Thoracic aorta (tissue), 2 donors: ENCODE measurements around the gene GALNT13. TPM values are rescaled to one million over a fixed set of nuclear protein-coding genes. Genes with fewer than 3 reads are reported as not detected.

ENCODE experiments used
- ATAC-seq: fragments of 150-250 bp; one replicate; pipeline ENCODE4 v1.8.0; 2017; ENCODE audit warnings: low read depth; ENCODE audit not compliant: insufficient number of reproducible peaks, low FRiP score
- DNase-seq: peaks from one replicate; pipeline ENCODE4 v3.0.0-alpha.2; 2020; ENCODE audit warnings: low spot score
- H3K27ac ChIP-seq, 2 donors: fragments of 200-600 bp; sonication (generic); 1 replicate in 1 of 2; 2 replicates in 1 of 2; pipeline ENCODE4 v1.5.1; 2016; ENCODE audit warnings: mild to moderate bottlenecking in 2 of 2, moderate library complexity in 2 of 2
- H3K27me3 ChIP-seq: fragments of 200-600 bp; sonication (generic); replicated peaks from 2 replicates; pipeline ENCODE4 v1.6.0; 2016; ENCODE audit warnings: mild to moderate bottlenecking; ENCODE audit not compliant: insufficient read depth
- H3K36me3 ChIP-seq: fragments of 200-600 bp; sonication (generic); one replicate; pipeline ENCODE4 v1.5.1; 2016
- H3K4me1 ChIP-seq, 2 donors: fragments of 200-600 bp; sonication (generic); 1 replicate in 1 of 2; 2 replicates in 1 of 2; pipeline versions ENCODE4 v1.5.1 to v1.6.0; 2016; ENCODE audit warnings: low read depth in 2 of 2, mild to moderate bottlenecking in 1 of 2; ENCODE audit not compliant: control insufficient read depth in 1 of 2
- H3K4me3 ChIP-seq: fragments of 200-600 bp; sonication (generic); 2 replicates; pipeline ENCODE4 v1.5.1; 2016; ENCODE audit warnings: mild to moderate bottlenecking
- H3K9me3 ChIP-seq: fragments of 200-600 bp; sonication (generic); 2 replicates; pipeline ENCODE4 v1.5.1; 2016
- CTCF ChIP-seq: fragments of 200-600 bp; sonication (generic); IDR thresholded peaks from one replicate; pipeline ENCODE4 v1.5.1; 2019; ENCODE audit warnings: antibody characterized with exemption
- total RNA-seq, 2 donors: library from RNA; depleted of rRNA; stranded (reverse); fragments of >200 nt; gene quantifications; one replicate each; pipeline versions ENCODE4 v1.1.0 to v1.2.3, GENCODE V29; 2016

The GALNT13 gene
- total RNA-seq, 2 donors from 2014 or later, result 2.5 to 30.1 TPM

GRCh38 chr2:154403242-154403790 lies 531.6 kb downstream of the GALNT13 start:
- Histone ChIP-seq H3K4me3 (no peak overlapping the region), H3K27me3 (no peaks in the 10 kb centered on the region), H3K9me3 (no peaks in the 10 kb centered on the region), H3K27ac (no peak overlapping the region), H3K36me3 (no peaks in the 10 kb centered on the region), H3K4me1 (no peaks in the 10 kb centered on the region)
- ATAC-seq (no peak), DNase-seq (no peak)
- TF ChIP-seq CTCF, result no peak

GRCh38 chr2:154408786-154409185 lies 537.1 kb downstream of the GALNT13 start:
- Histone ChIP-seq H3K4me3 (no peak overlapping the region), H3K36me3 (no peaks in the 10 kb centered on the region), H3K4me1 (no peaks in the 10 kb centered on the region), H3K27ac (no peak overlapping the region), H3K27me3 (no peaks in the 10 kb centered on the region), H3K9me3 (no peaks in the 10 kb centered on the region)
- TF ChIP-seq CTCF, result no peak
- no peak for DNase-seq
- ATAC-seq, result no peak

GRCh38 chr2:154422251-154422650 lies 550.5 kb downstream of the GALNT13 start:
- Histone ChIP-seq H3K27ac (no peak overlapping the region), H3K27me3 (no peaks in the 10 kb centered on the region), H3K4me1 (no peaks in the 10 kb centered on the region), H3K4me3 (no peak overlapping the region), H3K36me3 (no peaks in the 10 kb centered on the region), H3K9me3 (no peaks in the 10 kb centered on the region)
- ATAC-seq (no peak), DNase-seq (no peak)
- TF ChIP-seq CTCF, result no peak

- no peaks in the 10 kb centered on the region for H3K27me3 ChIP-seq
- no peak overlapping the region for H3K27ac ChIP-seq
- no peak for DNase-seq
- H3K4me3 ChIP-seq, result no peak overlapping the region
- H3K36me3 ChIP-seq, result no peaks in the 10 kb centered on the region
- no peak for ATAC-seq
- no peaks in the 10 kb centered on the region for H3K4me1 ChIP-seq
- no peaks in the 10 kb centered on the region for H3K9me3 ChIP-seq
- no peak for TF ChIP-seq CTCF
Observed at GRCh38 chr2:154425994-154426393, 554.3 kb downstream of the GALNT13 start.

GRCh38 chr2:154427453-154427852 lies 555.7 kb downstream of the GALNT13 start:
- Histone ChIP-seq H3K9me3 (no peaks in the 10 kb centered on the region), H3K4me3 (no peak overlapping the region), H3K27me3 (no peaks in the 10 kb centered on the region), H3K4me1 (no peaks in the 10 kb centered on the region), H3K27ac (no peak overlapping the region), H3K36me3 (no peaks in the 10 kb centered on the region)
- no peak for TF ChIP-seq CTCF
- DNase-seq, result no peak
- no peak for ATAC-seq
